Stimulated activated CD4-positive, alpha-beta T cell treated with anti-CD3 and anti-CD28 coated beads, Interleukin-4, amount 100 ng/mL, for 4 hours (primary cell): ENCODE results near the gene KCNK13.
"Not testable (repeated sequence)": the region's sequence is repeated elsewhere in the genome, so short reads cannot be mapped to it uniquely, and the experiment has no call there.

Experiments
- DNase-seq, 2 experiments: peaks; one replicate each; pipeline ENCODE4 v3.0.0-alpha.2; 2020

The KCNK13 gene

GRCh38 chr14:90200546-90200945, 138.8 kb downstream of the KCNK13 start:
- not testable (repeated sequence) for DNase-seq

- no peak for DNase-seq
These were observed 139.6 kb downstream of the KCNK13 start for GRCh38 chr14:90201344-90201743.

GRCh38 chr14:90204516-90204915, 142.7 kb downstream of the KCNK13 start:
- no peak for DNase-seq

GRCh38 chr14:90213099-90213748, 151.4 kb downstream of the KCNK13 start:
- DNase-seq = no peak

GRCh38 chr14:90228478-90228877, 166.7 kb downstream of the KCNK13 start:
- DNase-seq = no peak

- DNase-seq = not testable (repeated sequence)
These were observed 168.1 kb downstream of the KCNK13 start for GRCh38 chr14:90229942-90230341.
